ENCODE data around the gene PDLIM5. TPM values are rescaled to one million over a fixed set of nuclear protein-coding genes. Genes with fewer than 3 reads are reported as not detected.
"Not testable (repeated sequence)": the region's sequence is repeated elsewhere in the genome, so short reads cannot be mapped to it uniquely, and the experiment has no call there.

PDLIM5 gene
- polyA plus RNA-seq, 1 donor, result 268 TPM

GRCh38 chr4:94498502-94498901 lies 46.8 kb downstream of the PDLIM5 start:
- DNase-seq, result no peak

GRCh38 chr4:94500685-94501084 lies 48.9 kb downstream of the PDLIM5 start:
- DNase-seq, result no peak

GRCh38 chr4:94504545-94504944 lies 52.8 kb downstream of the PDLIM5 start:
- DNase-seq, result no peak

GRCh38 chr4:94506822-94507221 lies 55.1 kb downstream of the PDLIM5 start:
- DNase-seq, result no peak

- no peak for DNase-seq
These were observed 55.5 kb downstream of the PDLIM5 start for GRCh38 chr4:94507281-94507680.

- no peak for DNase-seq
These were observed 56.0 kb downstream of the PDLIM5 start for GRCh38 chr4:94507708-94508107.

GRCh38 chr4:94508296-94508695 lies 56.6 kb downstream of the PDLIM5 start:
- no peak for DNase-seq

GRCh38 chr4:94508806-94509205 lies 57.1 kb downstream of the PDLIM5 start:
- DNase-seq, result no peak

GRCh38 chr4:94511591-94511990 lies 59.8 kb downstream of the PDLIM5 start:
- DNase-seq, result no peak

GRCh38 chr4:94513532-94513931 lies 61.8 kb downstream of the PDLIM5 start:
- not testable (repeated sequence) for DNase-seq

- DNase-seq, result no peak
These were observed 63.6 kb downstream of the PDLIM5 start for GRCh38 chr4:94515365-94515764.

GRCh38 chr4:94516067-94516466 lies 64.3 kb downstream of the PDLIM5 start:
- DNase-seq, result no peak

GRCh38 chr4:94516999-94517398 lies 65.3 kb downstream of the PDLIM5 start:
- no peak for DNase-seq

GRCh38 chr4:94517492-94517891 lies 65.8 kb downstream of the PDLIM5 start:
- DNase-seq, result no peak

- no peak for DNase-seq
These were observed 67.3 kb downstream of the PDLIM5 start for GRCh38 chr4:94519019-94519418.

GRCh38 chr4:94519925-94520789 lies 68.4 kb downstream of the PDLIM5 start:
- DNase-seq, result no peak

- DNase-seq, result no peak
These were observed 71.4 kb downstream of the PDLIM5 start for GRCh38 chr4:94523033-94523580.

GRCh38 chr4:94523617-94524016 lies 71.9 kb downstream of the PDLIM5 start:
- DNase-seq, result no peak

GRCh38 chr4:94525993-94526728 lies 74.4 kb downstream of the PDLIM5 start:
- DNase-seq, result no peak

- no peak for DNase-seq
These were observed 76.0 kb downstream of the PDLIM5 start for GRCh38 chr4:94527556-94528233.

GRCh38 chr4:94528792-94529451 lies 77.2 kb downstream of the PDLIM5 start:
- DNase-seq, result no peak

GRCh38 chr4:94530073-94530472 lies 78.3 kb downstream of the PDLIM5 start:
- DNase-seq, result no peak

All from hindlimb muscle (tissue), 1 donor.